ENCODE data around the gene LMO7.
"Not testable (repeated sequence)": the region's sequence is repeated elsewhere in the genome, so short reads cannot be mapped to it uniquely, and the experiment has no call there.

LMO7 gene

GRCh38 chr13:75648446-75648845, 12.3 kb downstream of the LMO7 start:
- no peak for DNase-seq

DNA sequence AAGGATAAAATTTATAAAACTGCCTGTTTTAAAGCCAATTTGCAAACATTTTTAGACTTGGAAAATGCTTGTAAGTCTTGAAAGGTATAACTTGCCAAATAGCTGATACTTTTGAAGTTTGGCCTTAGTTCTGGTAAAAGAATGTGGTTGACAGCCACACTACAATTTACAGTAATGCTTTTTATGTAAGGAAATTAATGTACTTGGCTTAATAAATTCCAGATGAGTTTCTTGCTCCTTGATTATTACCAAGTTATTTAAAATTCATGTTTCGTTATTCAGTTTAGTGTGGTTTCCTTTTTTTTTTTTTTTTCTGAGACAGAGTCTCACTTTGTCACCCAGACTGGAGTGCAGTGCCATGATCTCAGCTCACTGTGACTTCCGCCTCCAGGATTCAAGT, 14.9 kb downstream of the LMO7 start:
- DNase-seq: no peak

- DNase-seq: no peak
Observed at GRCh38 chr13:75652726-75653125, 16.6 kb downstream of the LMO7 start.

DNA sequence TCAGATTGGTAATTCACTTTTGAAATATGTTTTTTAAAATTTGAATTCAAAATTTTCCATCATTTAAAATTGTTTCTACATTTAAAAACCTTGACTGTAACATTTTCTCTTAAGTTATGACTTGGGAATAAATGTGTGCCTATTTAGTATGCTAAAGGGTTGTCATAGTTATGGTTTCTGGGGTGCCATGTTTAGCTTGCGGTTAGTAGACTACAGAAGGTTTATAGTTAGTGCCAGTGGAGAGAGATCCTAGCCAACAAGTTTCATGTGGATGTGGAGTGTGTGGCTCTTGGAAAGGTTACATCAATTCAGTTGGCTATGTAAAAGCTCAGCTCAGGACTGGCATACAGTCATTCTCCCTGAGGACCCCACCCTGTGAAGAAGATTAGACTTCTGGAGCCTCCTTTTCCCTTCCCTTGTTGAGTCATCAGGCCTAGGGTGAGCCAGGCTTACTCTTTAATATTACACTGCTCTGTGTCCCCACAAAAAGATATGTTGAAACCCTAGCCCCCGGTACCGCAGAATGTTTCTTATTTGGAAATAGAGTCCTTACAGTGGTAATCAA, 20.4 kb downstream of the LMO7 start:
- no peak for DNase-seq

- no peak for DNase-seq
Observed at GRCh38 chr13:75657111-75657510, 21.0 kb downstream of the LMO7 start.

GRCh38 chr13:75660694-75661093, 24.6 kb downstream of the LMO7 start:
- DNase-seq: no peak

DNA sequence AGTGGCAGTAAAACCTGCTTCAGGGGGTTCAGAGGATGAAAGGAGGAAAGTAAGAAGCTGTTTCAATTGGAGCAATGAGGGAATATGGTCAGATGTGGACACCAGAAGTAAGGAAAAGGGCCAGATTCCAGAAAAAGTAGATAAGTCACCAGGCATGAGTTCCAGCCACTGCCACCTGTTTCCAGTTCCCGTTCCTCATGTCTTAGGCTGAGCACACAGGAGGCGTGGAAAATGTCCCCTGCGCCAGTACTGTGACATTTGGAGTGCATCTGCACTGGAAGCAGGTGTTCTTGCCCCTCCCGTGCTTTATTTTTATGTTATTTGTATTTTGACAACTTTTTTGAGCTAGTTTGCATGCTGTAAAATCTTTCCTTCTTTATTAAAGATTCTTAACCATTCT, 25.3 kb downstream of the LMO7 start:
- no peak for DNase-seq

DNA sequence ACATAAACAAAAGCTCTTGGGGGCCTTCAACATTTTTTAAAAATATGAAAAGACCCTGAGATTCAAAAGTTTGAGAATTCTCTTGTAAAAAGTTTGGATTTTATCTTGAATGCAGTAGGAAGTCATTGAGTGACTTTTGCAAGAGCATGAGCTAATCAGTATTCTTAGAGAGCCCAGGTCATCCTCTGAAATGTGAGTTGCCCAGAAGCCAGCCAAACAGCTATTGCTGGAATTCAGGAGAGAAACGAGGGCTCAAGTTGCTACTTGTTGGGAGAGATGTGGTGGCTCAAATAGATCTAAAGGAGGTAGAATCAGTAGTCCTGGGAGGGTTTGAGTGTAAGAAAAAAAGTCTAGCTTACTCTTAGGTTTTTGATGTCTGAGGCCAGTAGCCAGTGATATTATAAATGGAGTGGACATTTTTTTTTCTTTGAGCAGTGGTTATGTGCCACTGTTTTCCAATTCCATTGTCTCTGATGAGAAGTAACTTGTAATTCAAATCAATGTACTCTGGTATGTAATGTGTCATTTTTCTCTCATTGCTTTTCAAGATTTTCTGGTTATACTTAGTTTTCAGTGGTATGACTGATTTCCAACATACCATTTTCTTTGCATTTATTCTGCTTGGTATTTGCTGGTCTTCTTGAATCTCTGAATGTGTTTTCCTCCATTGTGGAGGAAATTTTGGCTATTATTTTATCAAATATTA, 30.7 kb downstream of the LMO7 start:
- DNase-seq: no peak

DNA sequence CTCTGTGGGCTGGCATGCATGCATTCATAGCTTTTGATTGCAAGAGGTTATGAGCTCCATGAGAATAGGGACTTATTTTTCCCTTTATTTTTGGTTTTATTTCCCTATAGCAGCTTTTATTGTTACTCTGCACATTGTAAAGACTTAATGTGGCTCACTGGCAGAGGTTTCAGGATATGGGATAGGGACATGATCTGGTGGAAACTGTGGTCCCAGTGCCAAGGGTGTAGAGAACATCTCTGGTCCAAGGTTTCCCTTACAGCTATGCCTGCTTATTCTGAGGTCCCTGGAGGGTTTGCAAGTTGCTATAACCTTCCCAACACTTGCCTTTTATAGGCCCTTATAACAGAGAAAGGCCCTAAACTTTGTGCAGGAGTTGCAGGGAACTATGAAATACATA, 33.6 kb downstream of the LMO7 start:
- no peak for DNase-seq

DNA sequence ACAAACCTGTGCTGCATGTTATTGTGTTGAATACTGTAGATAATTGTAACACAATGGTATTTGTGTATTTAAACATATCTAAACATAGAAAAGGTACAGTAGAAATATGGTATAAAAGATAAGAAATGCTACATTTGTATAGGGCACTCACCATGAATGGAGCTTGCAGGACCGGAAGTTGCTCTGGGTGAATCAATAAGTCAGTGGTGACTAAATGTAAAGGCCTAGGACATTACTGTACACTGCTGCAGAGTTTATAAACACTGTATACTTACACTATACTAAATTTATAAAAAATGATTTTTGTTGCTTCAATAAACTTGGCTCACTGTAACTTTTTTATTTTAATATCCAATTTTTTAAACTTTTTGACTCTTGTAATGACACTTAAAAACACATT, 34.4 kb downstream of the LMO7 start:
- no peak for DNase-seq

GRCh38 chr13:75675421-75675820, 39.3 kb downstream of the LMO7 start:
- no peak for DNase-seq

GRCh38 chr13:75679459-75679858, 43.3 kb downstream of the LMO7 start:
- no peak for DNase-seq

GRCh38 chr13:75680251-75680650, 44.1 kb downstream of the LMO7 start:
- not testable (repeated sequence) for DNase-seq

DNA sequence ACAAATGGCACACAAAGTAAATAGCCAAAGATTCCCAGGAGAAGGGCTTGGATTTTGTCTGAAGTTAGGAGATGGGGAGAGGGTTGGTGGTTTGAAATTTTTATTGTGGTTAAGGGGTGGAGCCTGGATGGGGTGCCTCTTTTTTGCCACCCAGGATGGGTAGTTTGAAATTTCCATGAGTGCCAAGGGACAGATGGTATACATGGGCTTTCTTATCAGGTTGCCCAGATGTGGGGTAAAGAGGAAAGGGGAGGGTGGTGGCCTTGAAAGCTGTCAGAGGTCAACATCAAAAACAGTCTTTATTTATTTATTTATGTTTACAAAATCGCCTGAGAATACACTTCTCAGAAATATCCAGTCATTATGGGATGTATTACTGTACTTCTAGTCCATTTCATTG, 46.2 kb downstream of the LMO7 start:
- DNase-seq: no peak

DNA sequence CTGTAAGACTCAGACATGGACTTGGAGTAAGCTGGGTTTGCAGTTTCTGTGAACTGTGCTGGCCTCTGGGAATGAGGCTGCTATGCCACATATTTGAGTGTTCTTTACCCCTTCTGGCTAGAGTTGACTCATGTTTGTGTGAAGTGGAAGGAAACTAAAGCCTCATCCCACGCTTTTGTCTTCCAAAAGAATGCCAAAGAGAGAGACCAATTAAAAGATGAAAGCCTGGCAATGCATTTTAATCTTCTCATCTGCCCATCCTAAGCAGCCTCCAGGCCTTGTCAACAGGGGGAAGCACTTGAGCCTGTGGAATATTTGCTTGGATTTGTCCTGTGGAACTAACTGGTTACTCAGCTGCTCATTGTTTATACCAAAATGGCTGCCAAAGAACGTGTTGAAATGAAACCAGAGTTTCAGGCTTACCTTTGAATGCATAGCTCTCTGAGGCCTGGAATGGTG, 49.1 kb downstream of the LMO7 start:
- no peak for DNase-seq

- no peak for DNase-seq
Observed at GRCh38 chr13:75687150-75687763, 51.1 kb downstream of the LMO7 start.

- DNase-seq: no peak
Observed at GRCh38 chr13:75689686-75690085, 53.6 kb downstream of the LMO7 start.

GRCh38 chr13:75690607-75691006, 54.5 kb downstream of the LMO7 start:
- no peak for DNase-seq

DNA sequence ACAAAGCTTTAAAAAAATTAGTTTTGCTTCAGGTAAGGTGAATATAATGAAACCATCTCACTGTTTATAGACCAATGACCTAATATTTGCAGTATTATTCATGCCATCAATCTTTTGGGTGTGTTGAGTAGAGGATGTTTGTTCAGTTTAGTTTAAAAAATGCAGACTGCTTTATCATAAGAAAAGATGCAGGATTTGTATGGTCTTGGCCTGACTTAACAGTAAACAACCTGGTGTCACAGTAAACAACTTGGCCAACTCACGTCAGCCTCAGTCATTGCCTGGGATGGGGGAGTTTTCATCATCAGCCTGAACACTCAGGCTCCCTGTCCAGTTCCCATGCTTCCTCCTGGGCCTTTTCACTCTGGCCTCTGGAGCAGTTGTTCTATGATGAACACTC, 55.1 kb downstream of the LMO7 start:
- DNase-seq: no peak

GRCh38 chr13:75693227-75693626, 57.1 kb downstream of the LMO7 start:
- no peak for DNase-seq

- no peak for DNase-seq
Observed at GRCh38 chr13:75694722-75695121, 58.6 kb downstream of the LMO7 start.

GRCh38 chr13:75695908-75696307, 59.8 kb downstream of the LMO7 start:
- peak; percentile 84 to 88 for DNase-seq

- DNase-seq: no peak
Observed at GRCh38 chr13:75699062-75699461, 62.9 kb downstream of the LMO7 start.

DNA sequence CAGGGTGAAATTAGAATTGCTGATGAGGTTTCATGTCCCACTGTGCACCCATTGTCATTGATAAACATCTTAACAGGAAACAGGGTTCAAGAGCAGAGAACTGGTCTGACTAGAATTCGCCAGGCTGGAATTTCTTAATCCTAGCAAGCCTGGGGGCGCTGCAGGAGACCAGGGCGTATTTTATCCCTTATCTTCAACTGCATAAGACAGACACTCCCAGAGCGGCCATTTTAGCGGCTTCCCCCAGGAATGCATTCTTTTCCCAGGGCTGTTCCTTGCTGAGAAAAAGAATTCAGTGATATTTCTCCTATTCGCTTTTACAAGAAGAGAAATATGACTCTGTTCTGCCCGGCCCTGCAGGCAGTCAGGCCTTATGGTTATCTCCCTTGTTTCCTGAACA, 63.6 kb downstream of the LMO7 start:
- DNase-seq: not testable (repeated sequence)

DNA sequence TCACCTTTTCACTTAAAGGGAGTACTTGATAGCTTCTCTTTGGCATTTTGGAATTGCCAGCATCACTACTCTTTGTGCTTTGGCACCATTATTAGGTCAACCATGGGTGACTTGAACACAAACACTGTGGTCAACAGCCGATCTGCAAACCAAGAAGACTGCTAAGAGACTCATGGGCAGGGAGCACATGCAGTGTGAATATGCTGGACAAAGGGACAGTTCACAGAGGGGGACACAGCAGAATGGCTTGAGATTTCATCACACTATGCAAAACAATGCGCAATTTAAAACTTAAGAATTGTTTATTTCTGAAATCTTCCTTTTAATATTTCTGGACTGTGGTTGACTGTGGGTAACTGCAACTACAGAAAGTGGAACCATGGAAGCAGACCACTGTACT, 64.4 kb downstream of the LMO7 start:
- no peak for DNase-seq
